Stimulated activated CD8-positive, alpha-beta memory T cell treated with anti-CD3 and anti-CD28 coated beads, Interleukin-4, amount 100 ng/mL, for 4 hours (primary cell): ENCODE data around the gene METTL9.
"Not testable (repeated sequence)": the region's sequence is repeated elsewhere in the genome, so short reads cannot be mapped to it uniquely, and the experiment has no call there.

Experiments
- DNase-seq, 2 donors: peaks; one replicate each; pipeline ENCODE4 v3.0.0-alpha.2; 2020; ENCODE audit warnings: low read depth in 2 of 2, low spot score in 1 of 2

The METTL9 gene

DNA sequence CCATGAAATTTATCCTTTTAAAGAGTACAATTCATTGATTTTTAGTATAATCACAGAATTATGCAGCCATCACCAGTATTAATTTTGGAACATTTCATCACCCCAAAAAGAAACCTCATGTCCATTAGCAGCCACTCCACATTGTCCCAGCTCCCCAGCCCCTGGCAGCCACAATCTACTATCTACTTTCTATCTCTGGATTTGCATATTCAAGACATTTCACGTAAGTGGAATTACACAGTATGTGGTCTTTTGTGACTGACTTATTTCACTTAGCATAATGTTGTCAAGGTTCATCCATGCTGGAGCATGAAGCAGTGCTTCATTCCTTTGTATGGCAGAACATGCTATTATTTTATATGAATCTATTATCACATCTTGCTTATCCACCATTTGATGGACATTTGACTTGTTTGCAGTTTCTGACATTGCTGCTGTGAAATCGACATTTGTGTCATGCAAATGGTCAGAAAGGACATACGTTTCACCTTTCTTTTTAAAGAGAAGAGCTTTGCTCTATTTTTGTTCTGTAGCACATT lies 10.7 kb downstream of the METTL9 start:
- no peak for DNase-seq

DNA sequence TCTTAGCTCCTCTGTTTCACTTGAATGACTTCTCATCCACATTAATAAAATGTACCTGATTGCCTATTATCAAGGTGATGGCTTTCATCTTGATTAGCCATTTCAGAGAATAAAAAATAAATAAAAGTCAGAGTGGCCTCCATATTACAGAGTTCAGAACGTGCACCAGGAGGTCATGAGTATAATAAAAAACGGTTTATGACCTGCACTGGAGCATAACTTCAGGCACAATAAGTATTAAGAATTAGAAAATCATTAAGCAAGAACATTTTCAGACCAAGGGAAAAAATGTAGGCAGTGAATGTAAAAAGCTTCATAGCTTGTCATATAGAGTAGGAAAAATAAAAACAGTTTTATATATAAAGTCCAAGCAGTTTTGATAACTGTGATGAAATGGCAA lies 11.4 kb downstream of the METTL9 start:
- DNase-seq = no peak

DNA sequence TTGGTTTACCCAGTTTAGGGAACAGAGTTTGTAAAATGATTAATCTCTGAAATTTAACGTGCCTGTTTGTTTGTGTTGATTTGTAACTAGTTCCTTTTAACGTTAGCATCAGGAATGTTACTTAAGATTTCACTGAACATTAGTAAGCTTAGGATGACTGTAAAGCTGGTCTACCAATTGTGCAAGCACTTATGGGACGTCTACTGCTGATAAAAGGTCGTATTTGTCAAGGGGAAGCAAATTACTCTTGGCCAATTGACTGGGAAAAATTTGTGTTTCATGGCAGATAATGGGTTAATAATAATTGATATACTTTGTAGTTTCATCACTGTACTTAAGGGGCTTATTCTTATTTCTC lies 11.8 kb downstream of the METTL9 start:
- DNase-seq = no peak

DNA sequence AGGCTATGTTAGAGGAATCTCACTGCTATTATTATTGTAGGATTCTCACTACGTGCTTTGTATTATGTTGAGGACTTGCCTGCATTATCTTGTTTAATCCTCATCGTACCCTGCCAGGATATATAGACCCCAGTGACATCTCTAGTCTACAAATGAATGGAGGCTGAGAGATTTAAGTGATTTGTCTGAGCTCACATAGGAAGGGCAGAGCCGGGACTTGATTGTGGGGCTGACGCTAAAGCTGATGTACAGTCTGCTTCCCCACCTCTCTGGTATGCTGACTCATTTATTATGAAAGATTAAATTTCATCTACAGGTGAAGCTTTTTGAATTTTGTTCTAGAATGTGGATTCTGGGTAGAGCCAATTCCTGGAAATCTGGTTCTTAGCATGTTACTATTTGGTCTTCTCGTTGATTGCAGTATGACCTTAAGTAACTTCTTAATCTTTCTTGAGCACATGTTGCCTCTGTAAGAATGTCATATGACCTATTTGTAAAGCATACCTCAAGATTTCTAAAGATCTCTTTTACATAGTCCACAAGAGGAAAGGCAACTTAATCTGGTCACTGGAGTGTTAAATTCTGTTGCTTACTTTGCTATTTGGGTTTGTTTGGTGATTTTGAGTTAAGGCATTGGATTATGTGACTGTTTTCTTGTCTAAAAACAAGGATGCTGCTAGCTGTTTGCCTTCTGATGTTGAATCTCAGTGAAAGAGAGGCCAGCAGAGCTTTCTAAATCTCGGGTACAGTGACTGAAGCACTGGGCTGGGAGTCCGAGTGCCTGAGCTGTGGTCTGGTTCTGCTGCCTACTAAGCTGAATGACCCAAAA lies 12.4 kb downstream of the METTL9 start:
- no peak for DNase-seq

DNA sequence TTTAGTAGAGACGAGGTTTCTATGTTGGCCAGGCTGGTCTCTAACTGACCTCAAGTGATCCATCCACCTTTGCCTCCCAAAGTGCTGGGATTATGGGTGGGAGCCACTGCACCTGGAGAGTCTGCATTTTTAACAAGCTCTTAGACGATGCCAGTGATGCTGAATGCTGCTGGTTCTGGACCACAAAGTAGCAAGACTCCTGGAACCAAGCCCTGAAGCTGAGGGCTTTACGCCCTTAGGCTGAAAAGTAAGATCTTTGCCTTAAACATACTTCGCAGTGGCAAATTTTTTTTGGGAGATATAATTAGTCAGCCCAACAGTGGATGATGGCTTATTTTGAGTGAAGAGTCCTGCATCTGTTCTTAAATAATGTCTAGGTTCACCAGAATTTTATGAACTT lies 14.0 kb downstream of the METTL9 start:
- DNase-seq = no peak

DNA sequence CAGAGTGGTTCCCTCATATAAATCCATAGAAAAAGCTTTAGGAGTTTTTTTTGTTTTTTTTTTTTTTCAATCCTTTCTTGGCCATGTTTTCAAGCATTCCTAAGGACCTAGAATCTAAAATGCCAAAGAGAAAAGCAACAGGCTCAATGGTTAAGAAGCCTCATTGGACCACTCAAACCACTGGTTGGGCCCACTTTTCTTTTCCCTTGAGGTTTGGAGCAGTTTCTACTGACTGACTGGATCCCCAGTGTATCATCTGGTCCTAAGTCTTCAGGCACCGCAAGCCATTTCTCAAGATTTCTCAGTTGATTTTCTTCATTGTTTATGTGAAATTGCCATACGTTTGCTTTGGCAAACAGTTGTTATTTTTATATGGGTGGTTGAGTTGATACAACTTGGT lies 14.4 kb downstream of the METTL9 start:
- DNase-seq = no peak

DNA sequence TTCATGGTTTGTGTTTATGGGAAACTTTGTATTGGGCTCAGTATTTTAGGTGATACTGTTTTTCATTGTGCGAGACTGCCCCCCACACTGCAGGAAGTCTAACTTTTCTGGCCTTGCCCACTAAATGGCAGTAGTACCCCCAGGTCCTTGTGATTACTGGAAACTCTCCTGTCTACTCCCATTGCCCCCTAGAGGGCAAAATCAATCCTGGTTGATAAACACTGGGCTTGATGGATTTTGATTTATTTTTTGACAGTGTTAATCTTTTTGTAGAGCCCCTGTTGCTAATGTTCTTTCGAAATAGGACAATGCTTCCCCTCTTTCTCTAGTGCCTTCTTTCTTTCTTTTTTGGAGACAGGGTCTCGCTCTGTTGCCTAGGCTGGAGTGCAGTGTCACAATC lies 15.5 kb downstream of the METTL9 start:
- no peak for DNase-seq

DNA sequence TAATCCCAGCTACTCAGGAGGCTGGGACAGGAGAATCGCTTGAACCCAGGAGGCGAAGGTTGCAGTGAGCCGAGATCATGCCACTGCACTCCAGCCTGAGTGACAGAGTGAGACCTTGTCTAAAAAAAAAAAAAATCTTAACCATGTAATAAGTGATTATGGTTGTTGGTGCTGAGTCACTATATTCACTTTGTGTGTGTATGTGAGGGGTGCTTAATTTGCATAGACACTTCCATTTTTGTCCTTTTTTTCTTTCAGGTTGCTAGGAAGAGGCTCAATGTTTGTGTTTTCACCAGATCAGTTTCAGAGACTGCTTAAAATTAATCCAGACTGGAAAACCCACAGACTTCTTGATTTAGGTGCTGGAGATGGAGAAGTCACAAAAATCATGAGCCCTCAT lies 18.2 kb downstream of the METTL9 start:
- no peak for DNase-seq

DNA sequence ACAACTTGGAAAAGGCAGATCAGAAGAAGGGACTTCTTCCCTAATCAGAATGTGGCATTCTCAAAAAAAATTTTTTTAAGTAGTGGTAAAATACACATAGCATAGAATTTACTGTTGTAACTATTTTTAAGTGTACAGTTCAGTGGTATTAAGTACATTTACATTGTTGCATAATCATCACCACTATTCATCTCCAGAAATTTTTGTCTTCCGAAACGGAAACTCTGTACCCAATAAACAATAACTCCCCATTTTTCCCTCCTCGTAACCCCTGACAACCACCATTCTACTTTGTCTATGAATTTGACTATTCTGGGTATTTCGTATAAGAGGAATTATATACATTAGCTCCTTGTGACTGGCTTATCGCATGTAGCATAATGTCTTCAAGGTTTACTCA lies 18.9 kb downstream of the METTL9 start:
- no peak for DNase-seq

DNA sequence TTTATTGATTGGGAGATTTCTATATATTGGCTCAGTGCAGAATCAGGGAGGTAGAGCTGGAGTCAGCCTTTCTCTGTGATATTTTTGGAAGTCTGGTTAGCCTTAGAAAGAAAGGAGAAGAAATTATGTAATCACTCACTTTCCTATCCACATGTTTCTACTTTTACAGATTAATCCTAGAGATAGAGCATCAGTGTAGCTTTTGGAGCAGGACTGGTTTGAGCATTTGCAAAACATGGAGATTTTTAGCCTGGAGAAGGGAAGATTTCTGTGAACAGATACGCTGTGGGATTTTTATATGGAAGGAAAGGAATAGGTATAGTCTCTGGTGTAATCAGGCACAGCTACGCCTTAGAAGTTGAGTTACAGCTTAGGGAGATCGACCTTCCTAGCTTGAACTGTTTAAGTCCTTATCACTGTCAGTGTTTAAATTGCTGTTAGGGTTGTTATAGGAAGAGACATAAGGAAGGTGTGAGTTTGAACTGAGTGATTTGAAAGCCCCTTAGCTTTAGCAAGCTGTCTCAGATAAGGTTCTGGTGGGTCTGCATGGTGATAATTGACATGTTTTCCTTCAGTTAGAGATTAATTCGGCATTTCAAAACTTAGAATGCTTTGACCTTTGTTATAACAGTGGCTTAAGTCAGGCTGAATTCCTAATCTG lies 20.5 kb downstream of the METTL9 start:
- DNase-seq = no peak

DNA sequence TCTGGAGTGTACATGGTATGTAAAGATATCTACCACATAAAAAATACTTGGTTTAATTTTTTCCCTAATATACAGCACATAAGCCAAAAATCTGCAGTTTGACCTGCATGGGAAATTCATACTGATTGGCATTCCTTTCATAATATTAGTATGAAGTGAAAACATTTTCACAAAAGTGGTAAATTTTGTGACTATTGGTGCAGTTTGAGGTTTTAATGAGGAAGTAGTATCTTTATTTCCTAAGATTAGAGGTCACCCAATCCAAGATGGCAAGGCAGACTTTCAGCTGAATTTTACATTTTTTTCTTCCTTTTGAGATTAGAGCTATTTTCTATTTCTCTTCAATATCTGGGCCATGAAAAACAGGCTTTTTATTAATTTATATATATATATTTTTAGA lies 21.2 kb downstream of the METTL9 start:
- no peak for DNase-seq

DNA sequence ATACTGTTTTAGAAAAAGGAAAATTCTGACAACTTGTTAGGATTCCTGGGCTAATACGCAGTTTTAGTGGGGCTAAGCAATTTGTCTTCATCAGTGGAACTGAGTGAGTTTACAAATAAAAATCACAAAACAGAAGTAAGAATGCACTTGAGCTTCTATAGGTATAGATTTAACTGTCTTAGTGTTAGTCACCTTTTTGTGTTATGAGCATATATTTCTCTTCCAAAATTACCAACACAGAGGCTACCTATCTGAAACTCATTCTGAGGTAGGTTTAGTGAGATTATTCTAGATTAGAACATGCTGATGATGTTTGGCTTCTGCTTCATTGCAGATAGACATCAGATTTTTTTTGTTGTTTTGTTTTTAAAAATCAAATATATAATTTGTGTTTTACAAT lies 23.2 kb downstream of the METTL9 start:
- no peak for DNase-seq

DNA sequence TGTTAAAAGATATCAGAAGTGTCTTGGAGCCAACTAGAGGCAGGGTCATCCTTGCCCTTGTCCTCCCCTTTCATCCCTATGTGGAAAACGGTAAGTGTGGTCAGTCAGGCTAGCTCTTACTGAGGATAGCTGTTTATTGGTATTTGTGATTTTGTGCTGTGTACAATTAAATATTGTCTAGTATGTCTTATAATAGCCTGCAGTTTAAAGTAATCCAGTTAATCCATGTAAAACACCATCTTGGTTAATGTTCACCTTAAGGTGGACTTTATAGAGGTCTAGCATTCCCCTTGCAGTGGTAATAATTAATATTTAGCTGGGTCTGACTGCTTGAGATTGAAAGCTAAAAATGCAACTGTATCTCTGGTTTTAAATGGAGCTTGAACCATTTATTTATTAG lies 25.6 kb downstream of the METTL9 start:
- no peak for DNase-seq

DNA sequence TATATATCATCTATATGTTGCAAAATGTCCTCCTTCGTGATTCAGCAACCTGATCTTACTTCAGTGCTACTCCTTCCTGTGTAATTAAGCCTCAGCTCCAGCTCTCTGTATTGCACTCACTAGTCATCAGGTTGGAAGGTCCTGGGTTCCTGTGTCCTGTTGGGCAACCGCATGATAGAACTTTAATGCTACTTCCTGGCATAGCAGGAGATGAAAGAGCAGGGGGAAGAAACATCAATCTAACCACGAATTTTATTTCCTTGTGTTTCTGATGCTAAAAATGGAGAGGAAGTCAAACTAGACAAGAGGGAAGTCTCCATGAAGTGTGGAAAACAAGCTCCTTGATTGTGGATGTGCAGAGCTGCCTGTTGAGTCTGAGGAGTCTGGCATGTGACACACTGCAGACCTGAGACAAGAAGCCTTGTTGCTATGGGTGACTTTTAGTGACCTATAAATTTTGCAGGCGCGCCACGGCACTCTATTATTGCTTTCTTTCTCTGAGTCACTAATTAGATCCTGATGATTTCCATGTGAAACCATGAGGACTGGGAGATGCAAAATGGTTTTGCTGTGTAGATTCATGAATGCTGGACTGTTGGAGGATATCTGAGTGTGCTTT lies 27.4 kb downstream of the METTL9 start:
- no peak for DNase-seq

DNA sequence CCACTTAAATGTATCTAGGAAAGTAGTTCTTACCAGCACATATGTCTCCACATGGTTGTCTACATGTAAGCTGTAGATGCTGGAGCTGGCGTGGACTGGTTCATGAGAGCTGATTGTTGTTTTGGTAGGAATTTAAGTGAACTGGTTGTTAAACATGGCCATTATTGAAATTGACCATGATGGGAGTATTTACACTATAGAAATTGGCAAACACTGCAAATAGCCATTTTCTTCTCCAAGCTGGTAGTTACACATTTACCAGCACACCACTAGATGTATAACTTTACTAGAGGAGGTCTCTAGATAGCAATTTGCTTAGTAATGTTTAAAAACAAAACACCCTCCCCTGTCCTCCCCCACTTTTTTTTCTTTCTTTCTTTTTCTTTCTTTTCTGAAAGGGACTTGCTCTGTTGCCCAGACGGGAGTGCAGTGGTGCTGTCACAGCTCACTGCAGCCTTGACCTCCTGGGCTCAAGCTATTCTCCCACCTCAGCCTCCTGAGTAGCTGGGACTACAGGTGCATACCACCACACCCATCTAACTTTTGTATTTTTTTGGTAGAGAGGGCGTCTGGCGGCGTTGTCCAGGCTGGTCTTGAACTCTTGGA lies 28.8 kb downstream of the METTL9 start:
- no peak for DNase-seq

DNA sequence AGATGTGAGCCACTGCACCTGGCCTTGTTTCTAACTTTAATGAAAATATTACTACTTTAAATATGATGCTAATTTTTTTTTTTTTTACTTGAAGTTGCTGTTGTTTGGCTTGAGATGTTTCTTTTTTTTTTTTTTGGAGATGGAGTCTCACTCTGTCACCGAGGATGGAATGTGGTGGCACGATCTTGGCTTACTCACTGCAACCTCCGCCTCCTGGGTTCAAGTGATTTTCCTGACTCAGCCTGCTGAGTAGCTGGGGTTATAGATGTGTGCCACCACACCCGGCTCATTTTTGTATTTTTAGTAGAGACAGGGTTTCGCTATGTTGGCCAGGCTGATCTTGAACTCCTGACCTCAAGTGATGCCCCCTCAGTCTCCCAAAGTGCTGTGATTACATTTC lies 29.4 kb downstream of the METTL9 start:
- no peak for DNase-seq

DNA sequence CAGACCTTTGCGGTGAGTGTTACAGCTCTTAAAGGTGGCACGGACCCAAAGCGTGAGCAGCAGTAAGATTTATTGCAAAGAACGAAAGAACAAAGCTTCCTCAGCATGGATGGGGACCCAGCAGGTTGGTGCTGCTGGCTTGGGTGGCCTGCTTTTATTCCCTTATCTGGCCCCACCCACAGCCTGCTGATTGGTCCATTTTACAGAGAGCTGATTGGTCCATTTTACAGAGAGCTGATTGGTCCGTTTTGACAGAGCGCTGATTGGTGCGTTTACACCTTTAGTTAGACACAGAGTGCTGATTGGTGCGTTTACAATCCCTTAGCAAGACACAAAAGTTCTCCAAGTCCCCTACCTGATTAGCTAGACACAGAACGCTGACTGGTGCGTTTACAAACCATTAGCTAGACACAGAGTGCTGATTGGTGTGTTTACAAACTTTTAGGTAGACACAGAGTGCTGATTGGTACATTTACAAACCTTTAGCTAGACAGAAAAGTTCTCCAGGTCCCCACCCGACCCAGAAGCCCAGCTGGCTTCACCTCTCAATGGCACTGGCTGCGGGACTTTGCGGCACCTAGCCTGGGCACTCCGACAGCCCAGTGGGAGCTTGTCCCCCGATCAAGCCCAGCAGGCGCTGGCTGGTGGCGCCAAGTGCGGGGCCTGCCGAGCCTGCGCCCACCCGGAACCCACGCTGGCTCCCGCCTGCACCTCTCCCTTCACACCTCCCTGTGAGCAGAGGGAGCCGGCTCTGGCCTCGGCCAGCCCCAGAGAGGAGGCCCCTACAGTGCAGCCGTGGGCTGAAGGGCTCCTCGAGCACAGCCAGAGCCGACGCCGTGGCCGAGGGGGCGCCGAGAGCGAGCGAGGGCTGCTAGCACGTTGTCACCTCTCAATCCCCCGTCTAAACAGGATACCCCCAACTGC lies 30.5 kb downstream of the METTL9 start:
- DNase-seq = not testable (repeated sequence)

DNA sequence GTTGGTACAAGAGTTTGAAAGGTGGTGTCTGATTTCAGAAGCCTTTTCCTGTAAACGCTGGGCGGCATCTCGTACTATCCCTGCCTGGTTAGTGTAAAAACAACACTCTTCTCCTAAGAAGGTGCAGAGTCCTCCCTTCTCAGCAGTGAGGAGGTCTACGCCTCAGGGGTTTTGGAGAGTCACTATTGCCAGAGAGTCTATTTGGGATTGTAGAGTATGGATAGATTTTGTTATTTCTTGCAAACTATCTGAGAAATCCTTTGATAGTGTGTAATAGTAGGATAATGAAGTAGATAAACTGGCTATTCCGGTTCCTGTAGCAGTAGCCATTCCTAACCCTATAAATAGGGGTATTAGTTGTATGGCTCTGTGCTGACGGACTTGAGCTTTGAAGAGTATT lies 31.5 kb downstream of the METTL9 start:
- not testable (repeated sequence) for DNase-seq

DNA sequence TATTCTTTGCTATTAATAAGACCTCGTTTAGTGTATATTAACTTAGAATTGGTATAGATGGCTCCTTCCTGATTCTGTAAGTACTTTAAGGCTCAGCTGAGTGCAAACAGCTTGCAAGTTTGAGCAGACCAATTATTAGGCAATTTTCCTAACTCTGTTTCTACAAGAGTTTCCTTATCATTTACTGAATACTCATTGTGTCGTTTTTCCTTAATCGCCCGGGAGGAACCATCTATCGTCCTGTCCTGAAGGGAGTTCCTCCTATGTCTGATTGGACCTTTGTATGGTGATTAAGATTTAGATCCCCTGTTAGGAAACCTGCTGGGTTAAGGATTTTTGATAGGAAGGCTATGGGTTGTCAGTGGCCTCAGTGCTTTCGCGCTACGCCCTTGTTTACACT lies 32.0 kb downstream of the METTL9 start:
- DNase-seq = not testable (repeated sequence)

DNA sequence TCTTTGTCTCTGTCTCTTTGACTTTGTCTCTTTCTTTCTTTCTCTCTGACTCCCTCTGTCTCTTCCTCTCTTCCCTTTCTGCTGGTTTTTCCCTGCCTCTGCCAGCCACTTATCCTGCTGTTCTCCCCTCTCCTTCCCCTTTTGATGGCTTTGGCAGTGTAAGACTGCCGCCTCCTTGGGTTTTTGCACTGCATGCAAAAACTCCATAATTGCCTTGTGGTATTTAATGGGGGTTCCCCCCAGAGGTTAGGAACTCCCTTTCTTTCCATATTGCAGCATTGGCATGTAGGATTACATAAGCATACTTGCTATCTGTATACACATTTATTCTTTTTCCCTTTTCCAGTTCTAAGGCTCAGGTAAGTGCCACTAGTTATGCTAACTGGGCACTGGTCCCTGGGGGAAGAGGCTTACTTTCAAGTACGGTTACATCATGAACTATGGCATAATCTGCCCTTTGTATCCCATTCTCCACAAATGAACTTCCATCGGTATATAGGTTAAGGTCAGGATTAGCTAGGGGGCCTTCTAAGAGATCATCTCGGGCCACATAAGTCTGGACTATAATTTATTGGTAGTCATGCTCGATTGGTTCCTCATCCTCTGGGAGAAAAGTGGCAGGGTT lies 32.7 kb downstream of the METTL9 start:
- not testable (repeated sequence) for DNase-seq
